DOHH2 (cell line): Measurements from ENCODE around the gene KRT222.

Source experiments
- CTCF ChIP-seq: fragments of 200-600 bp; sonication (generic); IDR thresholded peaks from one replicate; pipeline ENCODE4 v1.5.1; 2014; ENCODE audit warnings: antibody characterized with exemption, mild to moderate bottlenecking, low read depth, low read length; ENCODE audit not compliant: poor library complexity, severe bottlenecking
- EZH2phosphoT487 ChIP-seq: fragments of 200-600 bp; sonication (generic); IDR thresholded peaks from 2 replicates; pipeline ENCODE4 v1.6.1; 2017; ENCODE audit warnings: borderline replicate concordance, mild to moderate bottlenecking, antibody characterized with exemption, low read length, moderate library complexity, mixed read lengths

- TF ChIP-seq CTCF (no peak), EZH2phosphoT487 (no peak)
Measured at GRCh38 chr17:40671282-40671681, 6.3 kb upstream of the KRT222 start.
